ENCODE data around the gene ADAT1. TPM values are rescaled to one million over a fixed set of nuclear protein-coding genes. Genes with fewer than 3 reads are reported as not detected.

Gene ADAT1
- total and polyA plus RNA-seq, 9 donors = 9.5 to 59.8 (median 27.7) TPM

- Histone ChIP-seq H3K4me1 (ENCODE audit: insufficient read depth) (no peaks in the 10 kb centered on the region), H3K36me3 (no peaks in the 10 kb centered on the region), H3K27ac (no peak overlapping the region), H3K4me3 (no peak overlapping the region), H3K27me3 (no peaks in the 10 kb centered on the region), H3K9me3 (no peaks in the 10 kb centered on the region)
- TF ChIP-seq POLR2A (IDR thresholded peaks at IDR 0.05) (no peak), CTCF (IDR thresholded peaks at IDR 0.05) (no peak), EP300 (IDR thresholded peaks at IDR 0.05) (no peak)
- intact Hi-C loops (cut with DNase I) = no loop called here
- WGBS, 3 donors = 71 to 80% (median 80%) methylated on average over 2 of the region's 2 CpGs
- DNase-seq = no peak
Observed at GRCh38 chr16:75558846-75559401, 64.2 kb downstream of the ADAT1 start.

- whole genome bisulfite sequencing, 3 donors = 35 to 45% (median 35%) methylated on average over 16 of the region's 16 CpGs
- H3K4me3 ChIP-seq = peak overlapping the region; percentile 59
- intact Hi-C loops (cut with DNase I) = no loop called here
Observed at GRCh38 chr16:75556431-75556950, 66.6 kb downstream of the ADAT1 start.

GRCh38 chr16:75555707-75556430 lies 67.2 kb downstream of the ADAT1 start, which contains the start of gene TMEM231:
Gene TMEM231, minus strand, starts transcription at chr16:75556252. Its CDS starts 43 bp downstream, at chr16:75556209.
- no peaks in the 10 kb centered on the region for H3K9me3 ChIP-seq
- H3K27me3 ChIP-seq = no peaks in the 10 kb centered on the region
- peak within 1 kb of the TSS; percentile 59 for H3K4me3 ChIP-seq
- intact Hi-C loops (cut with DNase I) = no loop called here
- H3K4me1 ChIP-seq (ENCODE audit: insufficient read depth) = no peaks in the 10 kb centered on the region
- H3K36me3 ChIP-seq = no peaks in the 10 kb centered on the region
- TF ChIP-seq POLR2A (IDR thresholded peaks at IDR 0.05) = no peak
- peak in 1 of 3 donors; percentile 6 for TF ChIP-seq CTCF (IDR thresholded peaks at IDR 0.05)
- H3K27ac ChIP-seq = peak within 1 kb of the TSS; percentile 14 to 58
- 0 to 1% (median 1%) methylated on average over 53 to 75 of the region's 75 CpGs for WGBS, 3 donors
- peak; percentile 95 to 98 (median 97) for DNase-seq

More at GRCh38 chr16:75556431-75556950, 66.6 kb downstream of the ADAT1 start:
- Histone ChIP-seq H3K4me1 (ENCODE audit: insufficient read depth) (no peaks in the 10 kb centered on the region), H3K27me3 (no peaks in the 10 kb centered on the region), H3K9me3 (no peaks in the 10 kb centered on the region), H3K36me3 (no peaks in the 10 kb centered on the region), H3K27ac (peak overlapping the region in 1 of 2 donors; percentile 58)
- DNase-seq = peak in 1 of 5 donors; percentile 39
- TF ChIP-seq EP300 (IDR thresholded peaks at IDR 0.05) (no peak), POLR2A (IDR thresholded peaks at IDR 0.05) (no peak), CTCF (IDR thresholded peaks at IDR 0.05) (no peak)

- 0 to 3% (median 1%) methylated on average over 26 of the region's 26 CpGs for WGBS, 3 donors
- Histone ChIP-seq H3K4me3 (peak overlapping the region; percentile 59), H3K36me3 (no peaks in the 10 kb centered on the region), H3K4me1 (ENCODE audit: insufficient read depth) (no peaks in the 10 kb centered on the region), H3K27ac (peak overlapping the region; percentile 14 to 58), H3K9me3 (no peaks in the 10 kb centered on the region), H3K27me3 (no peaks in the 10 kb centered on the region)
- intact Hi-C loops (cut with DNase I) = no loop called here
- peak; percentile 52 to 74 (median 74) for DNase-seq
- TF ChIP-seq CTCF (IDR thresholded peaks at IDR 0.05) = no peak
- TF ChIP-seq POLR2A (IDR thresholded peaks at IDR 0.05) = no peak
- TF ChIP-seq EP300 (IDR thresholded peaks at IDR 0.05) = no peak
Observed at GRCh38 chr16:75555213-75555706, 67.8 kb downstream of the ADAT1 start.
